ENCODE measurements around the gene CAVIN1.
"Not testable (repeated sequence)": the region's sequence is repeated elsewhere in the genome, so short reads cannot be mapped to it uniquely, and the experiment has no call there.

Gene CAVIN1

DNA sequence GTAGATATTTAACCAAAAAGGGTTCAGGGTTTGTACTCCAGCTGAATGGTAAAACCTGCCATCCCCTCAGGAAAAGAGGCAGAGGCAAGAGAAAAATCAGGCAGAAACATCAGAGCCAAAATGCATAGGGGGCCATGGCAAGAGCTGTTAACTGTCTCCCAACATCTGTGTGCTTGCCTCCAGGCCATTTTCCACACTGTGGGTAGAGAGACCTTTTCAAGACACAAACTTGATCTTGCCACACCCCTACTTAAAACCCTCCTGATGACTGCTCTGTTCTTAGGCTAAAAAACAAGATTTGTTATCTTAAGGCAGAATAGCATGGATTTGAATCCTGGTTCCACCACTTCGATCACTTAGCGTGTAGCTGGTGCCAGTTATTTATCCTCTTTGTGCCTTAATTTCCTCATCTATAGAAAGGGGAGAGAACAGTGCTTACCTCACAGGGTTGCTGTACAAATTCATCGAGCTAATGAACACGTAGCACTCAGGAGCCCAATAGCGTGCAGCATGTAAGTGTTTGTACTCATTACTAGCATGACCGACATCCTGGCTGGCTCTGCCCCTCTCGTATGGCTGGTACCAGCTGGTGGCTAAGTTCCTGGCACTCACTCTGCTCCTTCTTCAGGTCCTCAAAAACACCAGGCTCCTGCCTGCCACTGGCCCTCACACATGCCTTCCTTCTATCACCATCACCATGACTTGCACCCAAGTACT is 60.7 kb downstream of the CAVIN1 start:
- H3K4me3 ChIP-seq (replicated peaks; ENCODE audit: low read depth, low read length), result no peak overlapping the region
- TF ChIP-seq, protein P1, sequence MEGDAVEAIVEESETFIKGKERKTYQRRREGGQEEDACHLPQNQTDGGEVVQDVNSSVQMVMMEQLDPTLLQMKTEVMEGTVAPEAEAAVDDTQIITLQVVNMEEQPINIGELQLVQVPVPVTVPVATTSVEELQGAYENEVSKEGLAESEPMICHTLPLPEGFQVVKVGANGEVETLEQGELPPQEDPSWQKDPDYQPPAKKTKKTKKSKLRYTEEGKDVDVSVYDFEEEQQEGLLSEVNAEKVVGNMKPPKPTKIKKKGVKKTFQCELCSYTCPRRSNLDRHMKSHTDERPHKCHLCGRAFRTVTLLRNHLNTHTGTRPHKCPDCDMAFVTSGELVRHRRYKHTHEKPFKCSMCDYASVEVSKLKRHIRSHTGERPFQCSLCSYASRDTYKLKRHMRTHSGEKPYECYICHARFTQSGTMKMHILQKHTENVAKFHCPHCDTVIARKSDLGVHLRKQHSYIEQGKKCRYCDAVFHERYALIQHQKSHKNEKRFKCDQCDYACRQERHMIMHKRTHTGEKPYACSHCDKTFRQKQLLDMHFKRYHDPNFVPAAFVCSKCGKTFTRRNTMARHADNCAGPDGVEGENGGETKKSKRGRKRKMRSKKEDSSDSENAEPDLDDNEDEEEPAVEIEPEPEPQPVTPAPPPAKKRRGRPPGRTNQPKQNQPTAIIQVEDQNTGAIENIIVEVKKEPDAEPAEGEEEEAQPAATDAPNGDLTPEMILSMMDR (IDR thresholded peaks at IDR 0.05; ENCODE audit: low read depth, low read length, missing control alignments), result no peak
- DNase-seq (ENCODE audit: extremely low read depth, low read depth), result no peak

DNA sequence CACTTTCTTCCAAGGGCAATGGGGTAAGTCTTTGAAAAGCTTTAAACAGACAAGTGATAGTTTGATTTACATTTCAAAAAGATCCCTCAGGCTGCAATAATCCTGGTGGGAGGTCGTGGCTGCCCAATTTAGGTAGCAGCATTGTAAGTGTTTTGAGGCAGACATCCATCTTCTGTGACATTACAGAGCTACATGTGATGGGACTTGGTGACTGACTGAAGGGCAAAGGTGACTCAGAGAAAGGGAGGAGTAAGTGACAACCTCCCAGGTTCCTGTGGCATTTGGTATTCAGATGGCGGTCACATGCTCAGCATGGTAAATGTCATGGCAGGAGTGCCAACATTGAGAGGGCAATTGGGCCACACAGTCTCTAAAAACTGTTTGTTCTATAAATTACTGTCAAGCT is 61.3 kb downstream of the CAVIN1 start:
- TF ChIP-seq, protein P1 (IDR thresholded peaks at IDR 0.05; ENCODE audit: low read depth, low read length, missing control alignments), result no peak
- no peak overlapping the region for H3K4me3 ChIP-seq (replicated peaks; ENCODE audit: low read depth, low read length)
- DNase-seq (ENCODE audit: extremely low read depth, low read depth), result no peak

DNA sequence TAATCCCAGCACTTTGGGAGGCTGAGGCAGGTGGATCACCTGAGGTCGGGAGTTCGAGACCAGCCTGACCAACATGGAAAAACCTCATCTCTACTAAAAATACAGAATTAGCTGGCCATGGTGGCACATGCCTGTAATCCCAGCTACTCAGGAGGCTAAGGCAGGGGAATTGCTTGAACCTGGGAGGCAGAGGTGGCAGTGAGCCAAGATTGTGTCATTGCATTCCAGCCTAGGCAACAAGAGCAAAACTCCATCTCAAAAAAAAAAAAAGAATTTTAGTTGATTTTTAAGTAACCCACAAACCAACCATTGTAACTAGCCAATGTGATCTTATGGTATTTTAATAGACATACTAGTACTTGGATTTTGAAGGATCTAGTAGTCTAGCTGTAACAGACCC is 62.7 kb downstream of the CAVIN1 start:
- not testable (repeated sequence) for DNase-seq (ENCODE audit: extremely low read depth, low read depth); H3K4me3 ChIP-seq (replicated peaks; ENCODE audit: low read depth, low read length)

DNA sequence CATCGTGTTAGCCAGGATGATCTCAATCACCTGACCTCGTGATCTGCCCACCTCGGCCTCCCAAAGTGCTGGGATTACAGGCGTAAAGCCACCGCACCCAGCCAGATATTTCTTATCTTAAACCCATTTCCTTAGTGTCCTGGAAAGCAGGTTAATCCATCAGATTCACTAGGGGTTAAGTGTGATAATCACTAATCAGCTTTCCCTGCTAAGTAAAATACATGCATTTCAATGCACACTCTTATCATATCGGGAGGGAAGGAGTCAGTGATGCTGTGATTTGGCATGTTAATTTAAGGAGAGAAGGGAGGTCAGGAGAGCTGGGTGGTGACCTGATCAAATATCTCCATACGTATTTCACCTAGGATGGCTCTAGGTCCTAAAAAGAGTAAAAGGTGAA is 63.9 kb downstream of the CAVIN1 start:
- no peak overlapping the region for H3K4me3 ChIP-seq (replicated peaks; ENCODE audit: low read depth, low read length)
- TF ChIP-seq, protein P1 (IDR thresholded peaks at IDR 0.05; ENCODE audit: low read depth, low read length, missing control alignments), result no peak
- DNase-seq (ENCODE audit: extremely low read depth, low read depth), result no peak

DNA sequence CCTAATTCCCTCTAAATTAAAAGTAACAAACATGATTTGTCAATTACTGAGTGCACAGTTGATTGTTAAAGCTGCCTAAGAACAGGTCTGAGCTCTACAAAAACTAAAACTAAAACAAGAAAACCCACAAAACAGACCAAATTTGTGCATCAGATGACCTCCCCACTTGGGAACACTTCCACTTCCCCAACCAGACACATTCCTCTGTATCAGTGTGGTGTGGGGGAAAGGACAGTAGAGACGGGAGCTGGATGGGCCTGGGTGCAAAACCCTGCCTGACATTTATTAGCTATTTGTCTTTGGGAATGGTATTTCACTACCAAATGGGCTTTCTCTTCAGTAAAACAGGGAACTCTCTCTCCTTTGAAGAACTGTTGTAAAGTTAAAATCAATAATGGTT is 64.6 kb downstream of the CAVIN1 start:
- TF ChIP-seq, protein P1 (IDR thresholded peaks at IDR 0.05; ENCODE audit: low read depth, low read length, missing control alignments), result no peak
- DNase-seq (ENCODE audit: extremely low read depth, low read depth), result no peak
- no peak overlapping the region for H3K4me3 ChIP-seq (replicated peaks; ENCODE audit: low read depth, low read length)

DNA sequence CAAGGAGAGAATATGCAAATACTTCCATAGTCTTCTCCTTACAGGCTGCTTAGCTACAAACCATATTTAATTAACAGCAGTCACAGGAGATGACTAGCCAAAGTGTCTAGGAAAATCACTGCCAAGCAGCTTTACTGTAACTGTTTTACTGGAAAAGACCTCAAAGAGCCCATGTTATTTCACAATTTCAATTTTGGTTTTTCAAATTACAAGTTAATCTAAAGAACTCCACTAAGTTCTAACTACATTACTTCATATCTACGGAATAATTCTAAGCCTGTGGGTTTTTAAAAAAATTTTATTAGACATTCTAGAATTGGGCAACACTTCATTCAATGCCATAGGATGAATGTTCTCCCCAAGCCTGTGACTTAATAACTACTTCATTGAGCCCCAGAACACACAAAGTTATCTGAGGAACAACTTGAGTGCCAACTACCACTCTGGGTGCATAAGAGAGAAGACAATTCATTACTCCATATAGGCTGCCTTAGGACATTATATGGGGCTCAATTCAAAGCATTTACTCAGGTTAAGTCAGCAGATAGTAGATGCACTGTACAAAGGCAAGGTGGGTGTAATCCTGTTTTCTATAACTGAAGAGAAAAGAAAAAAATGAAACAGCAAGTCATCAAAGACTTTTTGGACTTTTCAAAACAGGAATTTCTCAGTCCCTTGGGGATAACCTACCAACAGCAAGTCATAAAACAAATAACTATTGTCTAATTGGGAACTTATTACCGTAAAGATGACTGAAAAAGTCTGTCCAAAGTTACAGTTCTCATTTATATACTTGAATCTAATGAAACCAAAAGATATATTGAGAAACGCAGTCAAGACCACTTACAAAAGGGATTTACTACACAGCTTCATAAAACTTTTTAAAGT is 67.9 kb downstream of the CAVIN1 start:
- H3K4me3 ChIP-seq (replicated peaks; ENCODE audit: low read depth, low read length), result no peak overlapping the region
- DNase-seq (ENCODE audit: extremely low read depth, low read depth), result no peak
- TF ChIP-seq, protein P1 (IDR thresholded peaks at IDR 0.05; ENCODE audit: low read depth, low read length, missing control alignments), result no peak

All from HFF-Myc (cell line).